ENCODE results near the gene FSTL5.

DNA sequence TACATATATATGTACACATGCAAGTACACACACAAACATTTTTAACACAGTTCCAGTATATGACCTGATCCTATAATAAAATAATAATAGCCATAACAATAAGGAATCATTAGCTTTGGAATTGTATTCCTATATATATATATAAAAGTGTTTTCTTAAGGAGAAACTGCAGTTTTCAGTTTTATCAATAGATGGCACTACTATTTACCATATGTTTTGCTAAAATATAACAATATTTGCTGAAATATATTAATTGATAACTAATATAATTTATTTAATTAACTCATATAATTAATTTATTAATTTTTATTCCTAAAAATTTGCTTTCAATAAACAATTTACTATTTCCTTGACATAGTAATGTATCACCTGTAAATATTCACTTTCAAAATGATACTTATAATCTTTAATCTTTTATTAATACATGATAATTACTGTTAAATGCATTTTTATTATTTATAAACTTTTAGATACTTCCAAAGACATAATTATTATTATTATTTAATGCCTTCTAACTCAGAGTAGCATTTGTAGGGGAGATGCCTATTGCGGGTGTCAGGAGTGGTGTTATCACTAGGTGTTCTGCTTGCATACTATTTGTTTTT lies 599.5 kb downstream of the FSTL5 start:
- TF ChIP-seq, protein P1, sequence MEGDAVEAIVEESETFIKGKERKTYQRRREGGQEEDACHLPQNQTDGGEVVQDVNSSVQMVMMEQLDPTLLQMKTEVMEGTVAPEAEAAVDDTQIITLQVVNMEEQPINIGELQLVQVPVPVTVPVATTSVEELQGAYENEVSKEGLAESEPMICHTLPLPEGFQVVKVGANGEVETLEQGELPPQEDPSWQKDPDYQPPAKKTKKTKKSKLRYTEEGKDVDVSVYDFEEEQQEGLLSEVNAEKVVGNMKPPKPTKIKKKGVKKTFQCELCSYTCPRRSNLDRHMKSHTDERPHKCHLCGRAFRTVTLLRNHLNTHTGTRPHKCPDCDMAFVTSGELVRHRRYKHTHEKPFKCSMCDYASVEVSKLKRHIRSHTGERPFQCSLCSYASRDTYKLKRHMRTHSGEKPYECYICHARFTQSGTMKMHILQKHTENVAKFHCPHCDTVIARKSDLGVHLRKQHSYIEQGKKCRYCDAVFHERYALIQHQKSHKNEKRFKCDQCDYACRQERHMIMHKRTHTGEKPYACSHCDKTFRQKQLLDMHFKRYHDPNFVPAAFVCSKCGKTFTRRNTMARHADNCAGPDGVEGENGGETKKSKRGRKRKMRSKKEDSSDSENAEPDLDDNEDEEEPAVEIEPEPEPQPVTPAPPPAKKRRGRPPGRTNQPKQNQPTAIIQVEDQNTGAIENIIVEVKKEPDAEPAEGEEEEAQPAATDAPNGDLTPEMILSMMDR (IDR thresholded peaks at IDR 0.05): no peak
- no peak for TF ChIP-seq POLR2A (IDR thresholded peaks at IDR 0.05)

Measured in esophagus squamous epithelium (tissue), 4 donors.